ENCODE results near the gene SESN1.

DNA sequence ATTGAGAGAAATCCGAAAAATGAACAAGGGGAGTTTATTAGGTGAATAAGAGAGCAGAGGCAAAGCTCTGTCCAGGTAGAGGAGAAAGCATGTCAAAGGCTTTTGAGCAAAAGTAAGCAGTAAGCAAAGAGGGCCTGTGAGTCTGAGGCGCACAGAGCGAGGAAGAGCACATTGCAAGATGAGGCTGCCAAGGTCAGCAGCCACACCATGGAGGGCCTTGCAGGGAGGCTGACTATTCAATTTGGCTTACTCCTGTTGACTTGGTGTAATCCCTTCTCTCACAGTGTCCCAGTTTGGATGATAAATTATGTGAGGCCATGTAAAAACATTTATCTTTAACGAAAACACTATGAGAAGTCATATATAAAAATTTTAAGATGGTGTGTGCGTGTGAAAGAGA is 32.4 kb downstream of the SESN1 start:
- TF ChIP-seq, protein P1, sequence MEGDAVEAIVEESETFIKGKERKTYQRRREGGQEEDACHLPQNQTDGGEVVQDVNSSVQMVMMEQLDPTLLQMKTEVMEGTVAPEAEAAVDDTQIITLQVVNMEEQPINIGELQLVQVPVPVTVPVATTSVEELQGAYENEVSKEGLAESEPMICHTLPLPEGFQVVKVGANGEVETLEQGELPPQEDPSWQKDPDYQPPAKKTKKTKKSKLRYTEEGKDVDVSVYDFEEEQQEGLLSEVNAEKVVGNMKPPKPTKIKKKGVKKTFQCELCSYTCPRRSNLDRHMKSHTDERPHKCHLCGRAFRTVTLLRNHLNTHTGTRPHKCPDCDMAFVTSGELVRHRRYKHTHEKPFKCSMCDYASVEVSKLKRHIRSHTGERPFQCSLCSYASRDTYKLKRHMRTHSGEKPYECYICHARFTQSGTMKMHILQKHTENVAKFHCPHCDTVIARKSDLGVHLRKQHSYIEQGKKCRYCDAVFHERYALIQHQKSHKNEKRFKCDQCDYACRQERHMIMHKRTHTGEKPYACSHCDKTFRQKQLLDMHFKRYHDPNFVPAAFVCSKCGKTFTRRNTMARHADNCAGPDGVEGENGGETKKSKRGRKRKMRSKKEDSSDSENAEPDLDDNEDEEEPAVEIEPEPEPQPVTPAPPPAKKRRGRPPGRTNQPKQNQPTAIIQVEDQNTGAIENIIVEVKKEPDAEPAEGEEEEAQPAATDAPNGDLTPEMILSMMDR (IDR thresholded peaks at IDR 0.05): no peak
- TF ChIP-seq EP300 (IDR thresholded peaks at IDR 0.05): no peak

Data from tibial nerve (tissue), 4 donors.